Neural cell (in vitro differentiated cells): Measurements from ENCODE around the gene MICU1. TPM values are rescaled to one million over a fixed set of nuclear protein-coding genes. Genes with fewer than 3 reads are reported as not detected.
"Not testable (repeated sequence)": the region's sequence is repeated elsewhere in the genome, so short reads cannot be mapped to it uniquely, and the experiment has no call there.

ENCODE experiments used
- H2AFZ ChIP-seq: fragments of 200-600, 300-800 bp; sonication (generic), shearing (Covaris generic); 2 replicates; pipeline ENCODE4 v1.6.0; 2014; ENCODE audit warnings: low read depth, mild to moderate bottlenecking, antibody characterized with exemption, low read length, moderate library complexity
- H3F3A ChIP-seq: fragments of 200-600 bp; shearing (Covaris generic); 2 replicates; pipeline ENCODE4 v1.6.1; 2016; ENCODE audit warnings: mild to moderate bottlenecking, moderate library complexity, mixed read lengths, antibody characterized with exemption, low read length; ENCODE audit not compliant: insufficient read depth, poor library complexity, severe bottlenecking
- H3K27ac ChIP-seq: fragments of 200-600, 300-800 bp; sonication (generic), shearing (Covaris generic); 2 replicates; pipeline ENCODE4 v1.5.1; 2014; ENCODE audit warnings: mild to moderate bottlenecking, low read length, moderate library complexity
- H3K27me3 ChIP-seq: fragments of 300-800, 200-600 bp; sonication (generic), shearing (Covaris generic); 2 replicates; pipeline ENCODE4 v1.6.0; 2014; ENCODE audit warnings: mild to moderate bottlenecking, low read depth, low read length, moderate library complexity; ENCODE audit not compliant: insufficient read depth
- H3K36me3 ChIP-seq: fragments of 300-800, 200-600 bp; sonication (generic), shearing (Covaris generic); 2 replicates; pipeline ENCODE4 v1.5.1; 2014; ENCODE audit warnings: mild to moderate bottlenecking, antibody characterized with exemption, low read length, moderate library complexity; ENCODE audit not compliant: insufficient read depth
- H3K4me2 ChIP-seq: fragments of 300-800, 200-600 bp; sonication (generic), shearing (Covaris generic); 2 replicates; pipeline ENCODE4 v1.6.0; 2014; ENCODE audit warnings: mild to moderate bottlenecking, low read length
- H3K4me3 ChIP-seq: fragments of 300-800, 200-600 bp; sonication (generic), shearing (Covaris generic); 2 replicates; pipeline ENCODE4 v1.5.1; 2014; ENCODE audit warnings: mild to moderate bottlenecking, low read length, moderate library complexity
- H3K79me2 ChIP-seq: fragments of 200-600 bp; shearing (Covaris generic); replicated peaks from 2 replicates; pipeline ENCODE4 v1.6.0; 2014; ENCODE audit warnings: mild to moderate bottlenecking, low read length, moderate library complexity; ENCODE audit not compliant: insufficient read depth
- H3K9ac ChIP-seq: fragments of 300-800, 200-600 bp; sonication (generic), shearing (Covaris generic); 2 replicates; pipeline ENCODE4 v1.6.1; 2016; ENCODE audit warnings: mild to moderate bottlenecking, low read length, mixed read lengths
- H3K9me2 ChIP-seq: fragments of 200-600 bp; shearing (Covaris generic); 2 replicates; pipeline ENCODE4 v1.6.1; 2016; ENCODE audit warnings: mild to moderate bottlenecking, low read length, mixed read lengths; ENCODE audit not compliant: insufficient read depth
- H3K9me3 ChIP-seq: fragments of 200-600, 300-800 bp; sonication (generic), shearing (Covaris generic); 2 replicates; pipeline ENCODE4 v1.6.1; 2016; ENCODE audit warnings: mild to moderate bottlenecking, mixed run types, low read length, moderate library complexity, mixed read lengths
- H4K20me1 ChIP-seq: fragments of 200-600 bp; shearing (Covaris generic); 2 replicates; pipeline ENCODE4 v1.6.1; 2016; ENCODE audit warnings: mild to moderate bottlenecking, mixed run types; ENCODE audit not compliant: insufficient read depth
- EP300 ChIP-seq: fragments of 450-650 bp; conservative IDR thresholded peaks from 2 replicates; pipeline ENCODE4 v1.6.1; 2014; ENCODE audit warnings: antibody characterized with exemption, mild to moderate bottlenecking, moderate library complexity; ENCODE audit not compliant: poor library complexity, severe bottlenecking
- EZH2 ChIP-seq: fragments of 200-600, 300-800 bp; shearing (Covaris generic), sonication (generic); IDR thresholded peaks from 2 replicates; pipeline ENCODE4 v1.6.1; 2014; ENCODE audit warnings: antibody characterized with exemption, low read length, borderline replicate concordance, mild to moderate bottlenecking; ENCODE audit not compliant: insufficient read depth, poor library complexity, severe bottlenecking
- MXI1 ChIP-seq: fragments of 450-650 bp; conservative IDR thresholded peaks from 2 replicates; pipeline ENCODE4 v1.6.1; 2014; ENCODE audit warnings: antibody characterized with exemption, mild to moderate bottlenecking; ENCODE audit not compliant: poor library complexity, severe bottlenecking
- POLR2AphosphoS5 ChIP-seq: IDR thresholded peaks from 2 replicates; pipeline ENCODE4 v1.6.1; 2012
- RAD21 ChIP-seq: fragments of 450-650 bp; conservative IDR thresholded peaks from 2 replicates; pipeline ENCODE4 v1.6.1; 2014; ENCODE audit warnings: antibody characterized with exemption, mild to moderate bottlenecking, moderate library complexity
- SMC3 ChIP-seq: fragments of 450-650 bp; conservative IDR thresholded peaks from 2 replicates; pipeline ENCODE4 v1.6.1; 2014; ENCODE audit warnings: antibody characterized with exemption, mild to moderate bottlenecking, moderate library complexity; ENCODE audit not compliant: poor library complexity
- TAF1 ChIP-seq: IDR thresholded peaks from 2 replicates; pipeline ENCODE4 v1.6.1; 2012; ENCODE audit warnings: low read depth
- polyA plus RNA-seq: library from polyadenylated mRNA; depleted of rRNA; stranded (reverse); fragments of >200 nt; gene quantifications from 2 replicates; pipeline ENCODE4 v1.2.3, GENCODE V29; 2014
- TF ChIP-seq, protein P1 (sequence below): IDR thresholded peaks from 2 replicates; pipeline ENCODE4 v1.6.1; 2012; ENCODE audit warnings: borderline replicate concordance
- TF ChIP-seq, protein P2 (sequence below): fragments of 450-650 bp; IDR thresholded peaks from 2 replicates; pipeline ENCODE4 v1.5.1; 2014; ENCODE audit warnings: antibody characterized with exemption, mild to moderate bottlenecking, moderate library complexity; ENCODE audit not compliant: poor library complexity, severe bottlenecking

MICU1 gene
- polyA plus RNA-seq, 1 donor from 2014 or later, result 86.0 TPM

DNA sequence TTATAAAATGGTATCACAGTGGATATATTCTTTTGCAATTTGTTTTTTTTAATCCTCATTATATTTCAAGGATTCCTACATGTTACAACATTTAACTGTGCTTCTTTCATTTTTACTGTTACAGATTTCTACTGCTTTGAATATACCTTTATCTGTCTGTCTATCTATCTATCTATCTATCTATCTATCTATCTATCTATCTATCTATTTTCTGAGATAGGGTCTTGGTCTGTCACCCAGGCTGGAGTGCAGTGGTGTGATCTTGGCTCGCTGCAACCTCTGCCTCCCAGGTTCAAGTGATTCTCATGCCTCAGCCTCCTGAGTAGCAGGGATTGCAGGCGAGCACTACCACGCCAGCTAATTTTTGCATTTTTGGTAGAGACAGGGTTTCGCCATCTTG lies 194.9 kb downstream of the MICU1 start:
- not testable (repeated sequence) for H3F3A ChIP-seq, H3K36me3 ChIP-seq, H3K9ac ChIP-seq, H3K27me3 ChIP-seq, H3K9me2 ChIP-seq, H3K4me2 ChIP-seq, H3K79me2 ChIP-seq, H4K20me1 ChIP-seq, H2AFZ ChIP-seq, H3K4me3 ChIP-seq, H3K9me3 ChIP-seq, H3K27ac ChIP-seq

DNA sequence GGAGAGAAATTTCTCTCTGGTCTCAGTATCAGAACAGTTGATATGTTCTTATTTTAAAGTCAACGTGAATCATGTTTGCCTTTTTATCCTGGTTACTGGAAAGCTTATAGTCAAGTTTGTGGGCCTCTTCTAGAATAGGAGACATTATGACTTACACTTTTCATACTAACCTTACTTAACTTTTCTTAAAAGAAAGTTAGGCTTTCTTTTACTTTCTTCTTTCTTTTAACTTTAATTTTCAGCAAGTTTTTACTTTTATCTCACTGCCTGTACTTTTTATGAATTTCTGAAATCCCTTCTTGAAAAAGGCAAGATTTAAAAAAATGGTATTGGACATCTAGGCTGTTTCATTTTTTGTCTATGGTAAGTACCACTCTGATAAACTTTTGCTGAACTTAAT lies 195.9 kb downstream of the MICU1 start:
- Histone ChIP-seq H3K36me3 (no peaks in the 10 kb centered on the region), H3F3A (no peaks in the 10 kb centered on the region), H4K20me1 (no peaks in the 10 kb centered on the region), H3K9me2 (no peaks in the 10 kb centered on the region), H3K9ac (no peak overlapping the region), H3K9me3 (no peaks in the 10 kb centered on the region), H2AFZ (no peak overlapping the region), H3K4me2 (no peak overlapping the region), H3K27ac (no peak overlapping the region), H3K4me3 (no peak overlapping the region), H3K79me2 (no peaks in the 10 kb centered on the region), H3K27me3 (no peaks in the 10 kb centered on the region)
- TF ChIP-seq MXI1 (no peak), EP300 (no peak), POLR2AphosphoS5 (no peak), TAF1 (no peak), SMC3 (no peak), EZH2 (no peak)
- TF ChIP-seq, protein P1, sequence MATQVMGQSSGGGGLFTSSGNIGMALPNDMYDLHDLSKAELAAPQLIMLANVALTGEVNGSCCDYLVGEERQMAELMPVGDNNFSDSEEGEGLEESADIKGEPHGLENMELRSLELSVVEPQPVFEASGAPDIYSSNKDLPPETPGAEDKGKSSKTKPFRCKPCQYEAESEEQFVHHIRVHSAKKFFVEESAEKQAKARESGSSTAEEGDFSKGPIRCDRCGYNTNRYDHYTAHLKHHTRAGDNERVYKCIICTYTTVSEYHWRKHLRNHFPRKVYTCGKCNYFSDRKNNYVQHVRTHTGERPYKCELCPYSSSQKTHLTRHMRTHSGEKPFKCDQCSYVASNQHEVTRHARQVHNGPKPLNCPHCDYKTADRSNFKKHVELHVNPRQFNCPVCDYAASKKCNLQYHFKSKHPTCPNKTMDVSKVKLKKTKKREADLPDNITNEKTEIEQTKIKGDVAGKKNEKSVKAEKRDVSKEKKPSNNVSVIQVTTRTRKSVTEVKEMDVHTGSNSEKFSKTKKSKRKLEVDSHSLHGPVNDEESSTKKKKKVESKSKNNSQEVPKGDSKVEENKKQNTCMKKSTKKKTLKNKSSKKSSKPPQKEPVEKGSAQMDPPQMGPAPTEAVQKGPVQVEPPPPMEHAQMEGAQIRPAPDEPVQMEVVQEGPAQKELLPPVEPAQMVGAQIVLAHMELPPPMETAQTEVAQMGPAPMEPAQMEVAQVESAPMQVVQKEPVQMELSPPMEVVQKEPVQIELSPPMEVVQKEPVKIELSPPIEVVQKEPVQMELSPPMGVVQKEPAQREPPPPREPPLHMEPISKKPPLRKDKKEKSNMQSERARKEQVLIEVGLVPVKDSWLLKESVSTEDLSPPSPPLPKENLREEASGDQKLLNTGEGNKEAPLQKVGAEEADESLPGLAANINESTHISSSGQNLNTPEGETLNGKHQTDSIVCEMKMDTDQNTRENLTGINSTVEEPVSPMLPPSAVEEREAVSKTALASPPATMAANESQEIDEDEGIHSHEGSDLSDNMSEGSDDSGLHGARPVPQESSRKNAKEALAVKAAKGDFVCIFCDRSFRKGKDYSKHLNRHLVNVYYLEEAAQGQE, result no peak
- TF ChIP-seq, protein P2, sequence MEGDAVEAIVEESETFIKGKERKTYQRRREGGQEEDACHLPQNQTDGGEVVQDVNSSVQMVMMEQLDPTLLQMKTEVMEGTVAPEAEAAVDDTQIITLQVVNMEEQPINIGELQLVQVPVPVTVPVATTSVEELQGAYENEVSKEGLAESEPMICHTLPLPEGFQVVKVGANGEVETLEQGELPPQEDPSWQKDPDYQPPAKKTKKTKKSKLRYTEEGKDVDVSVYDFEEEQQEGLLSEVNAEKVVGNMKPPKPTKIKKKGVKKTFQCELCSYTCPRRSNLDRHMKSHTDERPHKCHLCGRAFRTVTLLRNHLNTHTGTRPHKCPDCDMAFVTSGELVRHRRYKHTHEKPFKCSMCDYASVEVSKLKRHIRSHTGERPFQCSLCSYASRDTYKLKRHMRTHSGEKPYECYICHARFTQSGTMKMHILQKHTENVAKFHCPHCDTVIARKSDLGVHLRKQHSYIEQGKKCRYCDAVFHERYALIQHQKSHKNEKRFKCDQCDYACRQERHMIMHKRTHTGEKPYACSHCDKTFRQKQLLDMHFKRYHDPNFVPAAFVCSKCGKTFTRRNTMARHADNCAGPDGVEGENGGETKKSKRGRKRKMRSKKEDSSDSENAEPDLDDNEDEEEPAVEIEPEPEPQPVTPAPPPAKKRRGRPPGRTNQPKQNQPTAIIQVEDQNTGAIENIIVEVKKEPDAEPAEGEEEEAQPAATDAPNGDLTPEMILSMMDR, result no peak

DNA sequence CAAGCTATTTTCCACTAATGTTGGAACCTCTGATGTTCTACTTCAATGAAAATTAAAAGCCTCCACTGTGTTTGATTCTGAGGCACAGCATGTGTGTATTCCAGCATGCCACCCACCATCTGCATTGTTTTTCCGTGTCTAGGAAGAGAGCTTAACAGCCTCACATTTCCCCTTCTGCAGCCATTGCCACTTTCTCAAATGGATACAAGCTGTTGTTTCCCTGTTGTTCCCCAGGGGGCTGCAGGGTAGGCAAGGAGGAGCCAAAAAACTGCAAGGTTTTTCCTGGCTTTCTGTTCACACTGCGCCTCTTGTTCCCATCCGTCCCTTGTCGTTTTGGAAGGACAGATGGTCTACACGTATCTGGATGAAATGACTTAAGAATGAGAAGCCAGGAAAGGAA lies 198.9 kb downstream of the MICU1 start:
- Histone ChIP-seq H3K27ac (no peak overlapping the region), H3K4me2 (no peak overlapping the region), H3K9me2 (no peaks in the 10 kb centered on the region)

More for the DNA sequence above, 198.9 kb downstream of the MICU1 start:
- H3K36me3 ChIP-seq, result peaks cover 10% of the 10 kb centered on the region
- peaks cover 4% of the 10 kb centered on the region for H3K9me3 ChIP-seq
- H3K9ac ChIP-seq, result no peak overlapping the region
- H3F3A ChIP-seq, result no peaks in the 10 kb centered on the region
- H4K20me1 ChIP-seq, result no peaks in the 10 kb centered on the region
- H2AFZ ChIP-seq, result no peak overlapping the region
- H3K4me3 ChIP-seq, result no peak overlapping the region
- no peak for TF ChIP-seq TAF1
- TF ChIP-seq, protein P1, result no peak
- TF ChIP-seq RAD21, result no peak
- no peak for TF ChIP-seq MXI1
- TF ChIP-seq, protein P2, result no peak
- no peak for TF ChIP-seq SMC3
- no peak for TF ChIP-seq EP300
- TF ChIP-seq EZH2, result no peak
- TF ChIP-seq POLR2AphosphoS5, result no peak
- H3K79me2 ChIP-seq, result no peaks in the 10 kb centered on the region
- H3K27me3 ChIP-seq, result no peaks in the 10 kb centered on the region
